Stimulated activated CD4-positive, alpha-beta T cell treated with anti-CD3 and anti-CD28 coated beads, Interleukin-12 subunit alpha, Interleukin-12 subunit beta, amount 100 ng/mL, for 48 hours (primary cell): ENCODE results near the gene TRPV6.

Experiments used
- DNase-seq, 3 donors: peaks; one replicate each; pipeline ENCODE4 v3.0.0-alpha.2; 2020; ENCODE audit warnings: low read depth in 2 of 3, low spot score in 1 of 3

Gene TRPV6

GRCh38 chr7:142885311-142886230, at the start of gene TRPV6:
TRPV6 (minus strand) TSS chr7:142885745.
- DNase-seq: no peak

- no peak for DNase-seq
These were observed 48.5 kb upstream of the TRPV6 start for GRCh38 chr7:142934056-142934455.

GRCh38 chr7:142933624-142934023, 48.1 kb upstream of the TRPV6 start, which contains the start of gene TRPV5:
TRPV5 (minus strand) TSS chr7:142933746; CDS start chr7:142933459, 287 bp downstream.
- DNase-seq: no peak

GRCh38 chr7:142933092-142933475, 47.5 kb upstream of the TRPV6 start:
- DNase-seq: no peak

GRCh38 chr7:142932386-142933091, 47.0 kb upstream of the TRPV6 start:
- no peak for DNase-seq

GRCh38 chr7:142930126-142930730, 44.7 kb upstream of the TRPV6 start:
- DNase-seq: no peak

- no peak for DNase-seq
These were observed 42.4 kb upstream of the TRPV6 start for GRCh38 chr7:142927949-142928348.

GRCh38 chr7:142927085-142927745, 41.7 kb upstream of the TRPV6 start:
- no peak for DNase-seq

- no peak for DNase-seq
These were observed 39.9 kb upstream of the TRPV6 start for GRCh38 chr7:142925413-142925812.

GRCh38 chr7:142923391-142923790, 37.8 kb upstream of the TRPV6 start:
- DNase-seq: no peak

- no peak for DNase-seq
These were observed 34.1 kb upstream of the TRPV6 start for GRCh38 chr7:142919656-142920055.

- no peak for DNase-seq
These were observed 33.4 kb upstream of the TRPV6 start for GRCh38 chr7:142918901-142919300.

GRCh38 chr7:142917447-142917846, 31.9 kb upstream of the TRPV6 start:
- no peak for DNase-seq

GRCh38 chr7:142916508-142916907, 31.0 kb upstream of the TRPV6 start:
- DNase-seq: no peak

- DNase-seq: no peak
These were observed 29.8 kb upstream of the TRPV6 start for GRCh38 chr7:142915315-142915714.

- DNase-seq: no peak
These were observed 28.6 kb upstream of the TRPV6 start for GRCh38 chr7:142914121-142914520.

- DNase-seq: no peak
These were observed 28.0 kb upstream of the TRPV6 start for GRCh38 chr7:142913566-142913965.

- DNase-seq: no peak
These were observed 27.5 kb upstream of the TRPV6 start for GRCh38 chr7:142913051-142913450.

GRCh38 chr7:142910481-142910880, 24.9 kb upstream of the TRPV6 start:
- no peak for DNase-seq

- DNase-seq: no peak
These were observed 24.5 kb upstream of the TRPV6 start for GRCh38 chr7:142910031-142910433.
